OCI-LY3 (cell line): Measurements from ENCODE around the gene ELF1.

Source experiments
- H2AFZ ChIP-seq: fragments of 200-600, 300-600 bp; shearing (Covaris generic); 2 replicates; pipeline ENCODE4 v1.6.0; 2014; ENCODE audit warnings: antibody characterized with exemption, low read depth, low read length
- H3K27ac ChIP-seq: fragments of 200-600, 300-600 bp; sonication (generic); 2 replicates; pipeline ENCODE4 v1.5.1; 2014; ENCODE audit warnings: mild to moderate bottlenecking, low read length, moderate library complexity, mixed read lengths
- H3K27me3 ChIP-seq: fragments of 200-600, 300-600 bp; sonication (generic); 2 replicates; pipeline ENCODE4 v1.6.1; 2014; ENCODE audit warnings: low read depth, low read length, mixed read lengths
- H3K36me3 ChIP-seq: fragments of 200-600, 300-600 bp; sonication (generic); replicated peaks from 2 replicates; pipeline ENCODE3; 2014; ENCODE audit warnings: low read depth, low read length, mixed read lengths
- H3K4me1 ChIP-seq: fragments of 300-600, 200-600 bp; sonication (generic); 2 replicates; pipeline ENCODE4 v1.6.1; 2014; ENCODE audit warnings: low read length, mixed read lengths
- H3K4me2 ChIP-seq: fragments of 200-600, 300-600 bp; sonication (generic); 2 replicates; pipeline ENCODE4 v1.6.1; 2014; ENCODE audit warnings: low read length, mixed read lengths
- H3K4me3 ChIP-seq: fragments of 300-600, 200-600 bp; sonication (generic); 2 replicates; pipeline ENCODE4 v1.5.1; 2014; ENCODE audit warnings: antibody characterized with exemption, mild to moderate bottlenecking, low read length, moderate library complexity
- H3K79me2 ChIP-seq: fragments of 300-600, 200-600 bp; shearing (Covaris generic); 2 replicates; pipeline ENCODE4 v1.6.1; 2014; ENCODE audit warnings: mild to moderate bottlenecking, low read length, mixed read lengths
- H3K9ac ChIP-seq: fragments of 300-600, 200-600 bp; shearing (Covaris generic); 2 replicates; pipeline ENCODE4 v1.6.0; 2014; ENCODE audit warnings: mild to moderate bottlenecking, low read length, moderate library complexity
- H3K9me3 ChIP-seq: fragments of 200-600, 300-600 bp; shearing (Covaris generic); 2 replicates; pipeline ENCODE4 v1.6.1; 2014; ENCODE audit warnings: low read length, mixed read lengths; ENCODE audit not compliant: insufficient read depth
- H4K20me1 ChIP-seq: fragments of 200-600, 300-600 bp; sonication (generic); 2 replicates; pipeline ENCODE4 v1.6.1; 2016; ENCODE audit warnings: low read length, mixed read lengths; ENCODE audit not compliant: insufficient read depth
- CTCF ChIP-seq: fragments of 200-600, 300-600 bp; sonication (generic); IDR thresholded peaks from 2 replicates; pipeline ENCODE4 v1.5.1; 2014; ENCODE audit warnings: antibody characterized with exemption, low read length, low read depth
- EZH2phosphoT487 ChIP-seq: fragments of 200-600 bp; shearing (Covaris generic); IDR thresholded peaks from 2 replicates; pipeline ENCODE4 v1.6.1; 2018; ENCODE audit warnings: antibody characterized with exemption, mixed run types, low read depth

Gene ELF1

DNA sequence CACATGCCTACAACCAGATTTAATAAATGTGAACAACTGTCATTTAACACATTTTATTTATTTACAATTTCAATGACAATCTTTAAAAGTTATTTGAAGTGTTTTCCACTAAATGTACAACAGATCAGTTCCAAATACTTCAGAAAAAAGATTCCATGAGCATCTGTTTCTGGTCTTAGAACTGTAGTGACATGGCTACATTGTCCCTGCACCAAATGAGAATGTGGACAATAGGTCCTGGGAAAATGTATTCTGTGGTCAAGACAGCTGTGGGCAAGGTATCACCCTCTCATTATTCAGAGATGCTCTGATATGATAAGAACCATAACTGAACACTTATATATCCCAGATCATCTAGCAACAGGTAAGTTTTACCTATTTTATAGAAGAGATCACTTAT lies 43.7 kb downstream of the ELF1 start:
- Histone ChIP-seq H3K9me3 (no peaks in the 10 kb centered on the region), H3K4me1 (peaks cover 50% of the 10 kb centered on the region), H3K27ac (no peak overlapping the region), H3K79me2 (peaks cover 100% of the 10 kb centered on the region), H2AFZ (no peak overlapping the region), H3K4me2 (peak overlapping the region; percentile 15), H3K4me3 (no peak overlapping the region), H3K9ac (no peak overlapping the region), H4K20me1 (peaks cover 94% of the 10 kb centered on the region), H3K27me3 (no peaks in the 10 kb centered on the region), H3K36me3 (peaks cover 27% of the 10 kb centered on the region)
- TF ChIP-seq CTCF (no peak), EZH2phosphoT487 (no peak)

GRCh38 chr13:40974460-40975407 lies 44.4 kb downstream of the ELF1 start:
- H3K36me3 ChIP-seq = peaks cover 20% of the 10 kb centered on the region
- peak overlapping the region; percentile 7; the same call in 1 of the 2 replicates for H3K27ac ChIP-seq
- H3K27me3 ChIP-seq = no peaks in the 10 kb centered on the region
- no peak overlapping the region for H2AFZ ChIP-seq
- no peak overlapping the region for H3K9ac ChIP-seq
- peak overlapping the region; percentile 15 for H3K4me2 ChIP-seq
- peaks cover 94% of the 10 kb centered on the region for H4K20me1 ChIP-seq
- no peaks in the 10 kb centered on the region for H3K9me3 ChIP-seq
- TF ChIP-seq CTCF (peak; percentile 75), EZH2phosphoT487 (no peak)
- peaks cover 100% of the 10 kb centered on the region for H3K79me2 ChIP-seq
- no peak overlapping the region for H3K4me3 ChIP-seq
- peaks cover 57% of the 10 kb centered on the region for H3K4me1 ChIP-seq

- Histone ChIP-seq H3K27ac (no peak overlapping the region), H3K4me1 (peaks cover 70% of the 10 kb centered on the region), H2AFZ (no peak overlapping the region), H3K4me3 (peak overlapping the region; percentile 7; the same call in 1 of the 2 replicates), H3K36me3 (peaks cover 16% of the 10 kb centered on the region), H4K20me1 (peaks cover 94% of the 10 kb centered on the region), H3K79me2 (peaks cover 100% of the 10 kb centered on the region), H3K4me2 (peak overlapping the region; percentile 48), H3K27me3 (no peaks in the 10 kb centered on the region), H3K9ac (no peak overlapping the region), H3K9me3 (no peaks in the 10 kb centered on the region)
- TF ChIP-seq CTCF (no peak), EZH2phosphoT487 (no peak)
Observed at GRCh38 chr13:40973409-40973808, 45.7 kb downstream of the ELF1 start.

GRCh38 chr13:40971321-40971720 lies 47.8 kb downstream of the ELF1 start:
- Histone ChIP-seq H2AFZ (no peak overlapping the region), H4K20me1 (peaks cover 97% of the 10 kb centered on the region), H3K36me3 (peaks cover 19% of the 10 kb centered on the region), H3K4me1 (peaks cover 87% of the 10 kb centered on the region), H3K4me2 (no peak overlapping the region), H3K9me3 (no peaks in the 10 kb centered on the region), H3K27me3 (no peaks in the 10 kb centered on the region), H3K4me3 (no peak overlapping the region), H3K79me2 (peaks cover 100% of the 10 kb centered on the region), H3K27ac (no peak overlapping the region), H3K9ac (no peak overlapping the region)
- no peak for TF ChIP-seq EZH2phosphoT487
- TF ChIP-seq CTCF = no peak
